Aorta (tissue), 5 donors: ENCODE measurements around the gene PTPRC. TPM values are rescaled to one million over a fixed set of nuclear protein-coding genes. Genes with fewer than 3 reads are reported as not detected.

Experiments used
- ATAC-seq: fragments of 200-7000 bp; cut with Tn5 transposase; one replicate; pipeline ENCODE4 v1.9.1; 2022; ENCODE audit warnings: moderate library complexity; ENCODE audit not compliant: low FRiP score
- DNase-seq, 2 donors: peaks; one replicate each; pipeline ENCODE4 v3.0.0-alpha.2; 2020
- H3K27ac ChIP-seq, 2 donors: one replicate each; pipeline ENCODE4 v1.5.1; 2013; ENCODE audit warnings: low read length in 2 of 2, mild to moderate bottlenecking in 2 of 2, moderate library complexity in 2 of 2, control low read depth in 1 of 2, inconsistent platforms in 1 of 2, low read depth in 1 of 2
- H3K27me3 ChIP-seq, 2 donors: one replicate each; pipeline ENCODE4 v1.6.1; 2013; ENCODE audit warnings: control low read depth in 1 of 2, low read length in 1 of 2, mild to moderate bottlenecking in 1 of 2, moderate library complexity in 1 of 2; ENCODE audit not compliant: insufficient read depth in 2 of 2, control insufficient read depth in 1 of 2
- H3K36me3 ChIP-seq, 2 donors: one replicate each; pipeline ENCODE4 v1.6.1; 2013; ENCODE audit warnings: control low read depth in 1 of 2, low read length in 1 of 2, mild to moderate bottlenecking in 1 of 2; ENCODE audit not compliant: insufficient read depth in 2 of 2, control insufficient read depth in 1 of 2
- H3K4me1 ChIP-seq, 2 donors: one replicate each; pipeline ENCODE4 v1.6.1; 2013; ENCODE audit warnings: low read length in 2 of 2, control low read depth in 1 of 2, mild to moderate bottlenecking in 1 of 2, moderate library complexity in 1 of 2; ENCODE audit not compliant: insufficient read depth in 2 of 2, control insufficient read depth in 1 of 2
- H3K4me3 ChIP-seq, 2 donors: one replicate each; pipeline ENCODE4 v1.5.1; 2013; ENCODE audit warnings: low read length in 2 of 2, control low read depth in 1 of 2, mild to moderate bottlenecking in 1 of 2
- H3K9me3 ChIP-seq: one replicate; pipeline ENCODE4 v1.6.1; 2013; ENCODE audit warnings: mild to moderate bottlenecking, low read length; ENCODE audit not compliant: control insufficient read depth
- WGBS, 2 donors: extraction: QIAGEN DNeasy Blood & Tissue Kit; methylation state at CpG; one replicate each; pipeline ENCODE4 v1.1.7; 2013; 5-methylcytosine and 5-hydroxymethylcytosine counted together
- intact Hi-C, 2 donors: fragments of 100-400 bp; cut with DNase I; formaldehyde crosslinking; loops; one replicate each; pipeline versions ENCODE4 v1.14.2 to v1.15.0; 2022
- polyA plus RNA-seq, 2 donors: library from polyadenylated mRNA; stranded (reverse); fragments of 200-250 nt; gene quantifications; one replicate each; pipeline ENCODE4 v1.2.3, GENCODE V29; 2013
- total RNA-seq, 2 donors: library from RNA; stranded (reverse); fragmentation: NEBNext Ultra II Directional; extraction: Animal tissue kit (Norgen Biotek cat#: 25700); gene quantifications; one replicate each; pipeline ENCODE4 v1.2.1, GENCODE V29; 2021
- donor health status: healthy with polysubstance abuse.
- donor health status: Bipolar disorder and iron deficiency.
- donor health status: DM: no; HTN: no; CAD: no.
- donor health status: DM: no; HTN: no; CAD: no.
- donor health status: DM: yes; HTN: yes; CAD: no.

PTPRC gene
- total and polyA plus RNA-seq, 4 donors = 1.4 to 89.9 (median 29.7) TPM

GRCh38 chr1:198660341-198661261 is 21.8 kb downstream of the PTPRC start:
- DNase-seq (no peak), ATAC-seq (no peak)
- Histone ChIP-seq H3K27ac (no peak overlapping the region), H3K4me1 (peaks cover 0 to 2% of the 10 kb centered on the region in 2 donors), H3K9me3 (no peaks in the 10 kb centered on the region), H3K27me3 (no peaks in the 10 kb centered on the region), H3K4me3 (no peak overlapping the region), H3K36me3 (no peaks in the 10 kb centered on the region)
- intact Hi-C loops = no loop called here
- WGBS, 2 donors = 85 to 90% methylated on average over 1 of the region's 1 CpG

GRCh38 chr1:198662821-198663220 is 24.0 kb downstream of the PTPRC start:
- ATAC-seq (no peak), DNase-seq (no peak)
- Histone ChIP-seq H3K36me3 (no peaks in the 10 kb centered on the region), H3K27ac (no peak overlapping the region), H3K9me3 (no peaks in the 10 kb centered on the region), H3K27me3 (no peaks in the 10 kb centered on the region), H3K4me3 (no peak overlapping the region), H3K4me1 (peaks cover 0 to 1% of the 10 kb centered on the region in 2 donors)
- intact Hi-C loops = no loop called here
- 68 to 73% methylated on average over 5 of the region's 5 CpGs for WGBS, 2 donors

DNA sequence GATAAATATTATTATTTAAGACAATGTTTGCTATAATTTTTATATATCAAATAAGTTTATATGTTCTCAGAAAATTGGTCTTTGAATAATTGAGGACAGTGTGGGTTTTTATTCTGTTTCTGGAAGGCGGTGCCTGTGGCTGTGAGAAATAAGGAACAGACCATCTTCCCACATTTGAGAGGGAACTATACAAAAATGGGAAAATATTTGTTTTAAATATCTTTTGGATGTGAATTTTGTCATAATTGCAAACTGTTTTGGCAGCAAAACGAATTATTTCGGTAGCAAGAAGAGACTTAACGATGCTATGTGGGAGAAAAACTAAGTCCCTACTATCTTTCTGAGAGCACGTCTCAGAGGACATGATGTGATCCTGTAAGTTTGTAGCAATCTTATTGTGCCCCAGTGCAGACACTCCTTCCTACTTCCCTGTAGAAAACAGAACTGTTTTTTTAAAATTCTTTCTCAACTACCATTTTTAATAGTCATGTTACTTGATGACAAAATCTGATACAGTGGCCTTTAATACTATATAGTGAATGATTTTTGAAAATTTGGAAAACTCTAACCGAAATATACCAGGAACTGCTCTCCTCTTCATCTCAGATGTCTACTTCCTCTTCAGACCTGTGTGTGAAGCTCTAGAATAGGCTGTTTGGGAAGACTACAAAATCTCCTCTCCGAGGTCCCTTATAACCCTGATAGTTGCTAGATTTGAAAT is 25.4 kb downstream of the PTPRC start:
- DNase-seq (no peak), ATAC-seq (no peak)
- intact Hi-C loops = no loop called here
- Histone ChIP-seq H3K27ac (no peak overlapping the region), H3K4me3 (no peak overlapping the region), H3K36me3 (no peaks in the 10 kb centered on the region), H3K4me1 (no peaks in the 10 kb centered on the region), H3K27me3 (no peaks in the 10 kb centered on the region), H3K9me3 (no peaks in the 10 kb centered on the region)
- 82 to 83% methylated on average over 7 of the region's 7 CpGs for WGBS, 2 donors

GRCh38 chr1:198667186-198667585 is 28.3 kb downstream of the PTPRC start:
- DNase-seq (no peak), ATAC-seq (no peak)
- Histone ChIP-seq H3K36me3 (no peaks in the 10 kb centered on the region), H3K4me1 (no peaks in the 10 kb centered on the region), H3K27me3 (no peaks in the 10 kb centered on the region), H3K9me3 (no peaks in the 10 kb centered on the region), H3K4me3 (no peak overlapping the region), H3K27ac (no peak overlapping the region)
- intact Hi-C loops = no loop called here

GRCh38 chr1:198667807-198668206 is 29.0 kb downstream of the PTPRC start:
- Histone ChIP-seq H3K4me3 (no peak overlapping the region), H3K36me3 (no peaks in the 10 kb centered on the region), H3K27me3 (no peaks in the 10 kb centered on the region), H3K4me1 (no peaks in the 10 kb centered on the region), H3K9me3 (no peaks in the 10 kb centered on the region), H3K27ac (no peak overlapping the region)
- ATAC-seq (no peak), DNase-seq (no peak)
- intact Hi-C loops = no loop called here

DNA sequence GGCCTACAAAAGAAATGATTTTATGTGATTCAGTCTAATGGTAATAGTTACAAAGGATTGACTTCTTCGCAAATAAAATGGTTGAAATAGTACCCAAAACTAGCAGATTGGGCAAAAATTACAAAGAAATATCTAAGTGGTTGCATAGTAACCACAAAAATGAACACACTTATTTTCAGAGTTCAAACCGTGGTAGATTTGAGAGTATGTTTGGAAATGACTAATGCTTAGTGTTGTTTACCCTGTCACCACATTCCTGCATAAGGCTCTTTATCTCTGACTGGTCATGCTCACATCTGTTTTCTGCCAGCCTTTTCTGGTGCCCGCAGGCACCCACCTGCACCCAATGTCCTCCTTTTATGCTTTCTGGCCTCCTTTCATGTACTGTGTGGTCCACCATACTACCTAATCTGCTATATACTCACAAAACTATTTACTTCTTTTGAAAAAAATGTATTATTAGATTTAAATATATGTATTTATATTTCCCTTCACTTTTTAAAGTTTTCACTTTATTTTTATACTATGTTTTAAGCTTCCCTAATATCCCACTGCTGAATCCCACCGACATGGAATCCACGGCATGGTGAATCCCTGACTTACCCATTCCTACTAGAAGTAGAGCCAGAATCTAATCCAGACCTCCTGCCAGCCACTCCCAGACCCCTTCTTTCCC is 30.3 kb downstream of the PTPRC start:
- H3K27me3 ChIP-seq = no peaks in the 10 kb centered on the region
- H3K9me3 ChIP-seq = no peaks in the 10 kb centered on the region
- DNase-seq = peak in 1 of 2 donors; percentile 39
- intact Hi-C loops = no loop called here
- no peaks in the 10 kb centered on the region for H3K4me1 ChIP-seq
- no peaks in the 10 kb centered on the region for H3K36me3 ChIP-seq
- WGBS, 2 donors = 67 to 69% methylated on average over 5 of the region's 5 CpGs
- ATAC-seq = no peak
- no peak overlapping the region for H3K27ac ChIP-seq
- H3K4me3 ChIP-seq = no peak overlapping the region

- Histone ChIP-seq H3K4me3 (no peak overlapping the region), H3K4me1 (no peaks in the 10 kb centered on the region), H3K36me3 (no peaks in the 10 kb centered on the region), H3K27ac (no peak overlapping the region), H3K9me3 (no peaks in the 10 kb centered on the region), H3K27me3 (no peaks in the 10 kb centered on the region)
- 75 to 92% methylated on average over 2 of the region's 2 CpGs for WGBS, 2 donors
- intact Hi-C loops = no loop called here
- DNase-seq (no peak), ATAC-seq (no peak)
These were observed 30.9 kb downstream of the PTPRC start for GRCh38 chr1:198669771-198670170.

DNA sequence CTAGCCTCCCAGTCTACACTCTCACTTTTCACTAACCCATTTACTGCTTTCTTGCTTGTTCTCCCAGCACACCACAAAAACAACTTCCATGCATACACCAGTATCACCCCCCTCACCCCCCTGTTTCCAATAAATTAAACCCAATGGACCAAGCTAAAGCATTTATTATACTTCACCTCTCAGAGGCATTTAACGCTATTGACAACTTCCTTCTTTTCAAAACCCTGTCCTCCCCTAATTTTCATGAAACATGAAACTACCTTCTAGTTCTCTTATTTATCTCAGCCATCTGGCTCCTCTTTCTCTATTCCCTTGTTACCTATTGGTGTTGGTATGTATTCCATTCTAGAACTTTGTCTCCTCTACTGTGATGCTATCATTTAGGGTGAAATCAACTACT is 32.3 kb downstream of the PTPRC start:
- no peaks in the 10 kb centered on the region for H3K36me3 ChIP-seq
- intact Hi-C loops = no loop called here
- WGBS, 2 donors = 38 to 49% methylated on average over 1 of the region's 1 CpG
- H3K27ac ChIP-seq = no peak overlapping the region
- H3K9me3 ChIP-seq = no peaks in the 10 kb centered on the region
- no peaks in the 10 kb centered on the region for H3K4me1 ChIP-seq
- no peak overlapping the region for H3K4me3 ChIP-seq
- no peak for DNase-seq
- no peak for ATAC-seq
- H3K27me3 ChIP-seq = no peaks in the 10 kb centered on the region
